ENCODE measurements around the gene CHPF. TPM values are rescaled to one million over a fixed set of nuclear protein-coding genes. Genes with fewer than 3 reads are reported as not detected.

CHPF gene
- total RNA-seq, 1 experiment from 2014 or later = 78.2 TPM

- H3K4me2 ChIP-seq = peak overlapping the region; percentile 60
- DNase-seq = peak in 1 of 2 experiments; percentile 64
- H3K79me2 ChIP-seq (ENCODE audit: low read depth) = no peaks in the 10 kb centered on the region
- no peak overlapping the region for H3K27ac ChIP-seq
- no peaks in the 10 kb centered on the region for H4K20me1 ChIP-seq (ENCODE audit: insufficient read depth)
- peaks cover 15% of the 10 kb centered on the region for H3K4me1 ChIP-seq (replicated peaks; ENCODE audit: insufficient read depth)
- H3K27me3 ChIP-seq (ENCODE audit: insufficient read depth, low read depth) = peaks cover 24% of the 10 kb centered on the region
- H3K36me3 ChIP-seq (ENCODE audit: low read depth) = no peaks in the 10 kb centered on the region
- peak overlapping the region; percentile 11; the same call in 1 of the 2 replicates for H3K4me3 ChIP-seq
- TF ChIP-seq EZH2 (IDR thresholded peaks at IDR 0.05; ENCODE audit: low read depth) = no peak
- TF ChIP-seq CTCF (conservative IDR thresholded peaks at IDR 0.05) = peak; percentile 81
- no peak overlapping the region for H2AFZ ChIP-seq
- intact Hi-C loops (cut with micrococcal nuclease; ENCODE audit: unreplicated experiment) = loop anchor here (1.0 to 5.0 kb wide), 2 partner anchors 23 to 64 kb away; partner anchors contain the start of gene GMPPA
- CTCF ChIA-PET = interaction anchor here (0.5 to 1.5 kb wide), 11 partner anchors 11 to 119 kb away, joined by 3 to 9 read pairs (median 3); no protein-coding TSS in a partner anchor
- BruUV-seq (replicated peaks) = no TSS peak
- H3K9me2 ChIP-seq (ENCODE audit: insufficient read depth) = no peaks in the 10 kb centered on the region
- POLR2A ChIA-PET (ENCODE audit: unreplicated experiment) = interaction anchor here (0.6 to 1.2 kb wide), 4 partner anchors 10 to 133 kb away, joined by 3 to 6 read pairs (median 4); no protein-coding TSS in a partner anchor
- no peaks in the 10 kb centered on the region for H3K9me3 ChIP-seq (ENCODE audit: insufficient read depth, low read depth)
- peaks cover 6% of the 10 kb centered on the region; the same call in 1 of the 2 replicates for H3F3A ChIP-seq (ENCODE audit: insufficient read depth, low read depth)
Observed at GRCh38 chr2:219521066-219521880, 22.3 kb downstream of the CHPF start.

DNA sequence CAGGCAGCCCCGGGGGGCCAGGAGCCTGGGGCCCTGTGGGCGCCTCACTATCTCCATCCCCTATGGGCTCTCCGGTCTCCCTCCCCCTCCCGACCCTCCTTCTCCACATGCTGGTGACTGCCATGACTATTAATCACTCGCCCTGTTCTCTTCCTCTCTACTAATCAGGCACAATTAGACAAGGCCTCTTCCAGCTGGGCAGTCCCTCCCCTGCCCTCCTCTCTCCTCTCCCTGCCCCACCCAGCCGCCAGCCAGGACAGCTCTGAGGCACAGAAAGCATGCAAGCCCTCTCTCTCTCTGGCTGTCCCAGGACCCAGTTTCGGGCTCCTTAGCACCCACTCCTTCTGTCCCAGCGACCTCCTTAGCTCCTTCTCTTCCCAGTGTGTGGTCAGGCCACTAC lies 23.5 kb downstream of the CHPF start:
- no peaks in the 10 kb centered on the region for H3K36me3 ChIP-seq (ENCODE audit: low read depth)
- H3F3A ChIP-seq (ENCODE audit: insufficient read depth, low read depth) = peaks cover 6% of the 10 kb centered on the region; the same call in 1 of the 2 replicates
- H3K4me1 ChIP-seq (replicated peaks; ENCODE audit: insufficient read depth) = peaks cover 15% of the 10 kb centered on the region
- ChIA-PET CTCF (interaction anchor here (0.6 to 1.5 kb wide), 7 partner anchors 10 to 579 kb away, joined by 3 to 6 read pairs (median 4); partner anchors contain the start of gene GMPPA), POLR2A (ENCODE audit: unreplicated experiment) (interaction anchor here (0.6 to 0.7 kb wide), 3 partner anchors 23 to 77 kb away, joined by 3 to 6 read pairs (median 4); no protein-coding TSS in a partner anchor)
- intact Hi-C loops (cut with micrococcal nuclease; ENCODE audit: unreplicated experiment) = loop anchor here (5.0 kb wide), 1 partner anchor 63 kb away; no protein-coding TSS in a partner anchor
- H3K27ac ChIP-seq = no peak overlapping the region
- H3K4me2 ChIP-seq = no peak overlapping the region
- peaks cover 36% of the 10 kb centered on the region for H3K27me3 ChIP-seq (ENCODE audit: insufficient read depth, low read depth)
- no peak overlapping the region for H2AFZ ChIP-seq
- no TSS peak for BruUV-seq (replicated peaks)
- no peak for TF ChIP-seq EZH2 (IDR thresholded peaks at IDR 0.05; ENCODE audit: low read depth)
- no peak for TF ChIP-seq CTCF (conservative IDR thresholded peaks at IDR 0.05)
- H3K4me3 ChIP-seq = no peak overlapping the region
- no peak for DNase-seq
- H3K79me2 ChIP-seq (ENCODE audit: low read depth) = no peaks in the 10 kb centered on the region
- no peaks in the 10 kb centered on the region for H3K9me2 ChIP-seq (ENCODE audit: insufficient read depth)
- no peaks in the 10 kb centered on the region for H4K20me1 ChIP-seq (ENCODE audit: insufficient read depth)
- no peaks in the 10 kb centered on the region for H3K9me3 ChIP-seq (ENCODE audit: insufficient read depth, low read depth)

GRCh38 chr2:219519526-219519916 lies 24.1 kb downstream of the CHPF start:
- intact Hi-C loops (cut with micrococcal nuclease; ENCODE audit: unreplicated experiment) = no loop called here
- H3K4me1 ChIP-seq (replicated peaks; ENCODE audit: insufficient read depth) = peaks cover 15% of the 10 kb centered on the region
- no peak overlapping the region for H3K4me3 ChIP-seq
- H3K27ac ChIP-seq = no peak overlapping the region
- H3F3A ChIP-seq (ENCODE audit: insufficient read depth, low read depth) = peaks cover 6% of the 10 kb centered on the region; the same call in 1 of the 2 replicates
- TF ChIP-seq CTCF (conservative IDR thresholded peaks at IDR 0.05) (no peak), EZH2 (IDR thresholded peaks at IDR 0.05; ENCODE audit: low read depth) (no peak)
- H2AFZ ChIP-seq = no peak overlapping the region
- CTCF ChIA-PET = no interaction called here
- H3K9me2 ChIP-seq (ENCODE audit: insufficient read depth) = no peaks in the 10 kb centered on the region
- H3K36me3 ChIP-seq (ENCODE audit: low read depth) = no peaks in the 10 kb centered on the region
- POLR2A ChIA-PET (ENCODE audit: unreplicated experiment) = no interaction called here
- DNase-seq = no peak
- BruUV-seq (replicated peaks) = no TSS peak
- no peaks in the 10 kb centered on the region for H4K20me1 ChIP-seq (ENCODE audit: insufficient read depth)
- peaks cover 39% of the 10 kb centered on the region for H3K27me3 ChIP-seq (ENCODE audit: insufficient read depth, low read depth)
- H3K79me2 ChIP-seq (ENCODE audit: low read depth) = no peaks in the 10 kb centered on the region
- no peak overlapping the region for H3K4me2 ChIP-seq
- no peaks in the 10 kb centered on the region for H3K9me3 ChIP-seq (ENCODE audit: insufficient read depth, low read depth)
